Astrocyte (in vitro differentiated cells and primary cell): Measurements from ENCODE around the gene PGGHG. TPM values are rescaled to one million over a fixed set of nuclear protein-coding genes. Genes with fewer than 3 reads are reported as not detected.

Experiments used
- DNase-seq: peaks from one replicate; pipeline ENCODE4 v3.0.0-alpha.2; 2010; ENCODE audit warnings: low read depth
- FAIRE-seq: peaks from 2 replicates; lab custom pipeline; 2011; peaks lifted over from hg19 to GRCh38; lab: Jason Lieb, UNC
- H2AFZ ChIP-seq: 2 replicates; pipeline ENCODE4 v1.6.0; 2012; ENCODE audit warnings: low read depth, low read length, inconsistent platforms
- H3K27ac ChIP-seq: 2 replicates; pipeline ENCODE4 v1.5.1; 2011; ENCODE audit warnings: low read depth, low read length, inconsistent platforms
- H3K27me3 ChIP-seq: 2 replicates; pipeline ENCODE4 v1.6.0; 2011; ENCODE audit warnings: low read length, inconsistent platforms; ENCODE audit not compliant: insufficient read depth
- H3K36me3 ChIP-seq: 2 replicates; pipeline ENCODE4 v1.5.1; 2011; ENCODE audit warnings: low read length, inconsistent platforms; ENCODE audit not compliant: insufficient read depth
- H3K4me1 ChIP-seq: 2 replicates; pipeline ENCODE4 v1.5.1; 2011; ENCODE audit warnings: low read length, inconsistent platforms; ENCODE audit not compliant: insufficient read depth
- H3K4me2 ChIP-seq: 2 replicates; pipeline ENCODE4 v1.6.0; 2012; ENCODE audit warnings: low read length, inconsistent platforms
- H3K4me3 ChIP-seq: 2 replicates; pipeline ENCODE4 v1.5.1; 2011; ENCODE audit warnings: low read depth, mild to moderate bottlenecking, low read length, inconsistent platforms; ENCODE audit not compliant: insufficient read depth
- H3K79me2 ChIP-seq: 2 replicates; pipeline ENCODE4 v1.6.0; 2012; ENCODE audit warnings: mild to moderate bottlenecking, low read length, inconsistent platforms; ENCODE audit not compliant: insufficient read depth
- H3K9ac ChIP-seq: 2 replicates; pipeline ENCODE4 v1.6.0; 2012; ENCODE audit warnings: mild to moderate bottlenecking, low read length, inconsistent platforms
- H3K9me3 ChIP-seq: 2 replicates; pipeline ENCODE4 v1.5.1; 2012; ENCODE audit warnings: low read depth, mild to moderate bottlenecking, low read length, inconsistent platforms; ENCODE audit not compliant: insufficient read depth
- H4K20me1 ChIP-seq: 2 replicates; pipeline ENCODE4 v1.6.0; 2012; ENCODE audit warnings: low read length, inconsistent platforms; ENCODE audit not compliant: insufficient read depth
- H3K27ac Mint-ChIP-seq: one replicate; pipeline ENCODE4 v1.8.0; 2021; ENCODE audit warnings: mild to moderate bottlenecking, mixed read lengths; ENCODE audit not compliant: unreplicated experiment
- H3K27me3 Mint-ChIP-seq: one replicate; pipeline ENCODE4 v1.8.0; 2021; ENCODE audit warnings: low read depth, mixed read lengths; ENCODE audit not compliant: unreplicated experiment
- H3K36me3 Mint-ChIP-seq: one replicate; pipeline ENCODE4 v1.8.0; 2021; ENCODE audit warnings: low read depth, mixed read lengths; ENCODE audit not compliant: unreplicated experiment
- H3K4me1 Mint-ChIP-seq: one replicate; pipeline ENCODE4 v1.8.0; 2021; ENCODE audit warnings: low read depth, mixed read lengths; ENCODE audit not compliant: unreplicated experiment
- H3K4me3 Mint-ChIP-seq: one replicate; pipeline ENCODE4 v1.8.0; 2021; ENCODE audit warnings: mild to moderate bottlenecking, moderate library complexity, mixed read lengths; ENCODE audit not compliant: unreplicated experiment
- H3K9me3 Mint-ChIP-seq: one replicate; pipeline ENCODE4 v1.8.0; 2021; ENCODE audit warnings: mild to moderate bottlenecking, mixed read lengths; ENCODE audit not compliant: unreplicated experiment
- EZH2 ChIP-seq: IDR thresholded peaks from 2 replicates; pipeline ENCODE4 v1.6.1; 2012; ENCODE audit warnings: mild to moderate bottlenecking, low read length, inconsistent platforms; ENCODE audit not compliant: insufficient read depth
- total RNA-seq: library from RNA; stranded (reverse); gene quantifications from 2 replicates; pipeline ENCODE4 v1.2.1, GENCODE V29; 2021
- TF ChIP-seq, protein P1 (sequence below): IDR thresholded peaks from 2 replicates; pipeline ENCODE4 v1.5.1; 2011; ENCODE audit warnings: low read depth, mild to moderate bottlenecking, inconsistent platforms, low read length, moderate library complexity; ENCODE audit not compliant: insufficient read depth

The PGGHG gene
- total RNA-seq, 1 donor from 2014 or later = 25.1 TPM

DNA sequence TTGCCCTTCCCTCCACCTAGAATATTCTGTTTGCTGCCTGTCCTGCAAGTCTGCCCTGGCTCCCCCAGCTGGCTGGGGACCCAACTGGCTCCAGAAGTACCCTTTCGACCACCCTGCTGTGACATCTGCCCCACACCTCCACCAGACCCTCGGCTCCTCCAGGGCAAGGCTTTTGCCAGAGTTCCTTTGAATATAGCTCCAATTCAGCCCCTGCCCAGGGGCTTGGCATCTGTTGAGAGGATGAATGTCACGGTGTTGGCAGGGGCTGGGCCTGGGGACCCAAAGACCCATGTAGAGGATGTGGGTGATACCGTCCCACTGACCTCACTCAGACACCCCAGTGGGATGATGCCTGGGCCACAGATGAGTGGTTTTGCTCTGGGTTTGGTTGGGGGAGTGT, 6.8 kb upstream of the PGGHG start:
- Histone ChIP-seq H3K9ac (no peak overlapping the region), H2AFZ (no peak overlapping the region), H3K9me3 (no peaks in the 10 kb centered on the region), H3K79me2 (no peaks in the 10 kb centered on the region), H3K4me3 (no peak overlapping the region), H3K4me2 (no peak overlapping the region), H3K36me3 (no peaks in the 10 kb centered on the region), H3K4me1 (no peaks in the 10 kb centered on the region), H3K27me3 (peaks cover 51% of the 10 kb centered on the region), H3K27ac (no peak overlapping the region), H4K20me1 (no peaks in the 10 kb centered on the region)
- Mint-ChIP-seq H3K36me3 (peaks cover 5% of the 10 kb centered on the region), H3K27ac (no peak overlapping the region), H3K4me1 (no peaks in the 10 kb centered on the region), H3K4me3 (no peak overlapping the region), H3K27me3 (peaks cover 54% of the 10 kb centered on the region), H3K9me3 (peaks cover 7% of the 10 kb centered on the region)
- TF ChIP-seq, protein P1, sequence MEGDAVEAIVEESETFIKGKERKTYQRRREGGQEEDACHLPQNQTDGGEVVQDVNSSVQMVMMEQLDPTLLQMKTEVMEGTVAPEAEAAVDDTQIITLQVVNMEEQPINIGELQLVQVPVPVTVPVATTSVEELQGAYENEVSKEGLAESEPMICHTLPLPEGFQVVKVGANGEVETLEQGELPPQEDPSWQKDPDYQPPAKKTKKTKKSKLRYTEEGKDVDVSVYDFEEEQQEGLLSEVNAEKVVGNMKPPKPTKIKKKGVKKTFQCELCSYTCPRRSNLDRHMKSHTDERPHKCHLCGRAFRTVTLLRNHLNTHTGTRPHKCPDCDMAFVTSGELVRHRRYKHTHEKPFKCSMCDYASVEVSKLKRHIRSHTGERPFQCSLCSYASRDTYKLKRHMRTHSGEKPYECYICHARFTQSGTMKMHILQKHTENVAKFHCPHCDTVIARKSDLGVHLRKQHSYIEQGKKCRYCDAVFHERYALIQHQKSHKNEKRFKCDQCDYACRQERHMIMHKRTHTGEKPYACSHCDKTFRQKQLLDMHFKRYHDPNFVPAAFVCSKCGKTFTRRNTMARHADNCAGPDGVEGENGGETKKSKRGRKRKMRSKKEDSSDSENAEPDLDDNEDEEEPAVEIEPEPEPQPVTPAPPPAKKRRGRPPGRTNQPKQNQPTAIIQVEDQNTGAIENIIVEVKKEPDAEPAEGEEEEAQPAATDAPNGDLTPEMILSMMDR = no peak
- no peak for TF ChIP-seq EZH2
- DNase-seq (no peak), FAIRE-seq (no peak)

DNA sequence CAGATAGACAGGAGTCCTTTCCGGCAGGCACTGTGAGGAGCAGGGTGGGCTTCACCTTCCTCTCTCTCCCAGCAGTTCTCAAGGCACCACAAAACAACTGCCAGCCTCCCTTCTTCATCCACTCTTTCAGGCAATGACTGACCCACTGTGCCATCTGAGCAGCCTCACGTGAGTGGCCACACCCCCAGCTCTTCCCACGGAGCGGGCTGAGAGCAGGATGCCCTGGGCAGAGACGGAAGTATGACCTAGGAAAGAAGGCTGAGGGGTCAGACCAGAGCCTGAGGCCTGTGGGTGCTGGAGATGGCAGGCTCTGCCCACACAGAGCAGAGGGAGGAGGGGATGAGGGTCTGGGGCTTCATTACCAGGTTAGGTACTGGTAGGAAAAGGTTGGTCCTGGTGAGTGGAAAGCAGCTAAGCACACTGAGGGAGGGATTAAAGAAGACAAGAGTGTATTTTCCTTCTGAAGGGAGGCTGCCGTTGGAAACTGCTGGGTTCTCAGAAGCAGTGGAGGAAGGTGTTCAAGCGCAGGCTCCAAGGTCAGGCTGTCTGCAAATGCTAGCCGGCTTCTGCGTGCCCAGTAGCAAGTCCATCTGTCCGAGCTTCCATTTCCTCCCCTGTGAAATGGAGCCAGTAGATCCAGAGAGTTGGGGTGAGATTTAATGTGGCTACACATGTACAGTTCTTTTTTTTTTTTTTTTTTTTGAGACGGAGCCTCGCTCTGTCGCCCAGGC, 6.1 kb upstream of the PGGHG start:
- no peaks in the 10 kb centered on the region for H4K20me1 ChIP-seq
- H3K4me1 Mint-ChIP-seq = no peaks in the 10 kb centered on the region
- H3K27me3 Mint-ChIP-seq = peaks cover 52% of the 10 kb centered on the region
- H3K4me2 ChIP-seq = no peak overlapping the region
- H3K79me2 ChIP-seq = no peaks in the 10 kb centered on the region
- no peaks in the 10 kb centered on the region for H3K9me3 ChIP-seq
- no peak for FAIRE-seq
- peaks cover 5% of the 10 kb centered on the region for H3K36me3 Mint-ChIP-seq
- H3K27me3 ChIP-seq = peaks cover 54% of the 10 kb centered on the region
- no peaks in the 10 kb centered on the region for H3K4me1 ChIP-seq
- no peak overlapping the region for H3K9ac ChIP-seq
- H3K9me3 Mint-ChIP-seq = peaks cover 4% of the 10 kb centered on the region
- H3K4me3 ChIP-seq = no peak overlapping the region
- no peak overlapping the region for H3K4me3 Mint-ChIP-seq
- no peak overlapping the region for H2AFZ ChIP-seq
- no peaks in the 10 kb centered on the region for H3K36me3 ChIP-seq
- TF ChIP-seq EZH2 = no peak
- TF ChIP-seq, protein P1 = no peak
- no peak overlapping the region for H3K27ac Mint-ChIP-seq
- no peak for DNase-seq
- H3K27ac ChIP-seq = no peak overlapping the region
